ENCODE data around the gene HTRA3.

DNA sequence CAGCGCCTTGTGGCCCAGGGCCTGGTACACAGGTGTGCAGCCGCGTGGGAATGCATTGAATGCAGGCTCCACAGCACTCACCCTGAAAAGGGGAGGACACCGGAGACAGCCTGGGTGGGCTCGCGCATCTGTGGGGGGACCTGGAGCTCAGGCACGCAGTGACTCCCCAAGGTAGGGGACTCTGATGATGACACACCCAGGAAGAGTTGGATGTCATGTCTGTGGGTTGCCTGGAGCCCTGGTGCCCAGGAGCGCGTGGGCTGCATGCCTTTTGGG, 32.7 kb upstream of the HTRA3 start:
- no peak for TF ChIP-seq POLR2A (IDR thresholded peaks at IDR 0.05)
- TF ChIP-seq, protein P1, sequence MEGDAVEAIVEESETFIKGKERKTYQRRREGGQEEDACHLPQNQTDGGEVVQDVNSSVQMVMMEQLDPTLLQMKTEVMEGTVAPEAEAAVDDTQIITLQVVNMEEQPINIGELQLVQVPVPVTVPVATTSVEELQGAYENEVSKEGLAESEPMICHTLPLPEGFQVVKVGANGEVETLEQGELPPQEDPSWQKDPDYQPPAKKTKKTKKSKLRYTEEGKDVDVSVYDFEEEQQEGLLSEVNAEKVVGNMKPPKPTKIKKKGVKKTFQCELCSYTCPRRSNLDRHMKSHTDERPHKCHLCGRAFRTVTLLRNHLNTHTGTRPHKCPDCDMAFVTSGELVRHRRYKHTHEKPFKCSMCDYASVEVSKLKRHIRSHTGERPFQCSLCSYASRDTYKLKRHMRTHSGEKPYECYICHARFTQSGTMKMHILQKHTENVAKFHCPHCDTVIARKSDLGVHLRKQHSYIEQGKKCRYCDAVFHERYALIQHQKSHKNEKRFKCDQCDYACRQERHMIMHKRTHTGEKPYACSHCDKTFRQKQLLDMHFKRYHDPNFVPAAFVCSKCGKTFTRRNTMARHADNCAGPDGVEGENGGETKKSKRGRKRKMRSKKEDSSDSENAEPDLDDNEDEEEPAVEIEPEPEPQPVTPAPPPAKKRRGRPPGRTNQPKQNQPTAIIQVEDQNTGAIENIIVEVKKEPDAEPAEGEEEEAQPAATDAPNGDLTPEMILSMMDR (IDR thresholded peaks at IDR 0.05) = no peak

Measured in esophagus squamous epithelium (tissue), 4 donors.